Measurements from ENCODE around the gene RPL22.

The RPL22 gene

GRCh38 chr1:6151291-6151822 lies 48.0 kb downstream of the RPL22 start:
- DNase-seq = no peak

DNA sequence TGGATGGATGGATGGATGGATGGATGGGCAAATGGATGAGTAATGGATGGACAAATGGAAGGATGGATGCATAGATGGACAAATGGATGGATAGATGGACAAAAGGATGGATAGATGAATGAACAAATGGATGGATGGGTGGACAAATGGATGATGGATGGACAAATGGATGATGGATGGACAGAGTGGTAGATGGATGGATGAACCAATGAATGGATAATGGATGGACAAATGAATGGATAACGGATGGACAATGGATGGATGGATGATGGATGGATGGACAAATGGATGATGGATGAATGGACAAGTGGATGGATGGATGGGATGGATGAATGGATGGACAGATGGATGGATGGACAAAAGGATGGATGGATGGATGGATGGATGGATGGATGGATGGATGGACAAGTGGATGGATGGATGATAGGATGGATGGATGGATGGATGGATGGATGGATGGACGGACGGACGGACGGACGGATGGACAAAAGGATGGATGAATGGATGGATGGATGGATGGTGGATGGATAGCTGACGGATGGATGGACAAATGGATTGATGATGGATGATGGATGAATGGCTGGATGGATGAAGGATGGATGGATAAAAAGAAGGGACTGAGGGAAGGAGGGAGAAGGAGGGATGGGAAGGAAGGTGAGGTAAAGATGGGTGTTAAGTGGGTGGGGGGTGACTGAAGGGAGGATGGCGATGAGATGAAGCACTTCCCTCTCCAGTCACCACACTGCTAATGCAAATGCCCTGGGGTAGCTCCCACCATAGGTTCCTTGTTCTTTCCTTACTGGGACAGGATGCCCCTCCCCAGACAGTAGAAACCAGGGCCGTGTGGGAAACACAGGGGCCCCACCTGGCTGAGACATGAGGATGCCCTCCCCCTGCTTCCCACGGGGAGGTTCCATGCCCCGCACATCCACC lies 49.1 kb downstream of the RPL22 start:
- DNase-seq = no peak

GRCh38 chr1:6149597-6149996 lies 49.8 kb downstream of the RPL22 start:
- DNase-seq = no peak

DNA sequence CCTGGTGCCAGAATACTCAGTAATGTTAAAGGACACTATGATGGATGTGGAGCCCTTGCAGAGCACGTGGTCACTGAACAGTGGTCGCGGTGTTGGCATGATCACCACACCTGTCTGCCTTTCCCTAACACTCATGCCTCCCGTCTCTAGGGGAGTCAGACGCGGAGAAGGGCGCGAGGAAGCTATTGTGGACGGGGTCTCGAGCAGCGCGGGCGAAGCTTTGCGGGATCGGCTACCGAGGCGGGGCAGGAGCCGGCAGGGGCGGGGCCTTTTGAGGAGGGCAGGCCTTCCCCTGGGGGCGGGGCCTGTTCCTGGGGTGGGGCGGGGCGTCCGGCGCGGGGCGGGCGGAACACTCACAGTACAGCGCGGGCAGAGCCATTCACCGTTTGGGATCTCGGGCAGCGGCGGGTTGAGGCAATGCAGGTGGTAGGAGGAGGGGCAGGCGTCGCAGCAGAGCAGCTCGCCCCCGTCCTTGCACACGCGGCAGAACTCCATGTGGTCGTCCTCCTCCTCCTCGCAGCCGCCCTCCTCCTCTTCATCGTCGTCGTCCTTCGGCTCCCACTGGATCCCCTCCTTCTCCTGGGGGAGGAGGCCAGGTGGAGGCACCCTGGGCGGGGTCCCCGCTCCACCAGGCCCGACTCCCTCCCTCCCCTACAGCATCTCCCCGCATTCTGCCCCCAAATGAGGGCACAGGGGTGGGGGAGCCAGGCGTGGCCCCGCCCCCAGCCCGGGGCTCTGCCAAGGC lies 50.7 kb downstream of the RPL22 start:
- no peak for DNase-seq

- DNase-seq = no peak
These were observed 53.5 kb downstream of the RPL22 start for GRCh38 chr1:6145864-6146410.

DNA sequence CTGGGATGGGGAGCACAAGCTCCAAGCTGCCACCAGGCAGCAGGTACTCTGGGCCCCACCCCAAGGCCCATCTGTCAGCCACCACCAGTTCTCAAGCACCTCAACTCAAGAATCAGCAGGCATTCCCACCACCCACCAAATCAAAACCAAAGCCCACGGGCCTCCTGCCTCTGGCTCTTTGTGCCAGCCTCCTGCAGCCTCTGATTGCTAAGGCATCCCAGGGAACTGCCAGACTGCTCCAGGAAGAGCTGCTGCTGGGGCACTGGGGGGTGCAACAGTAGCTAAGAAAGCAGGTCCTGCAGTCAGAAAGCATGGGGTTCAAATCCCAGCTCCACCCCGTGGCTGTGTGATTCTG lies 54.0 kb downstream of the RPL22 start:
- no peak for DNase-seq

DNA sequence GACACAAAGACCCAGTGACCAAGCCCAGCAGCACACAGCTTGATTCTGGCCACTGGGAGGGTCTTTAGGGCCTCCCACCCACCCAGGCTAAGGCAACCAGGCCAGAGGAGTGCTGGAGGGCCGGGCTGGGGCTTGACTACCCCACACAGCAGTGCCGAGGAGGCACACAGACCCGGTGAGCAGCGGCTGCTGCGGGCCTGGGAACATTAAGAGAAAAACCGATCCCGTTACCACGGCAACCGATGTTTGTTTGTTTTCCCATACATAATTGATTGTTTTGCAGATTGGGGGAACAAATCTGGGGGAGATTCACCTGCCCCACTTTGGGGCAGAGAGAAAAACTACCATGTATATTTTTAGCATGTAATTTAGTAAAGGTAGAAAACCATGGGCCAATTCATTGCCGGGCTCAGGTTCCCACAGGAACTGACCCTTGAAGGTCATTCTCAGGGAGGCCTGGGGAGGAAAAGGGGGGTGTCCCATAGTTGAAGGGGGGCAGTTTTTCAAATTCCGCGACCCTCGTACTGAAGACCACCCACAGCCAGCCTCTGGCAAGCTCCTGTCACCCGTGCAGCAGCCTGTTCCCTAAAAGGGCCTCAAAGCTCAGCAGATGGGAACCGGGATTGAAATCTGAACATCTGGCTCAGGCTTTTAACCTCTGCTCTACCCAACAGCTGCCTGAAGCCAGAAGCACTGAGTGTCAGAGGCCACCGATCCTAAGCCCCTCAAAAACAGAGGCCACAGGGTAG lies 54.6 kb downstream of the RPL22 start:
- no peak for DNase-seq

DNA sequence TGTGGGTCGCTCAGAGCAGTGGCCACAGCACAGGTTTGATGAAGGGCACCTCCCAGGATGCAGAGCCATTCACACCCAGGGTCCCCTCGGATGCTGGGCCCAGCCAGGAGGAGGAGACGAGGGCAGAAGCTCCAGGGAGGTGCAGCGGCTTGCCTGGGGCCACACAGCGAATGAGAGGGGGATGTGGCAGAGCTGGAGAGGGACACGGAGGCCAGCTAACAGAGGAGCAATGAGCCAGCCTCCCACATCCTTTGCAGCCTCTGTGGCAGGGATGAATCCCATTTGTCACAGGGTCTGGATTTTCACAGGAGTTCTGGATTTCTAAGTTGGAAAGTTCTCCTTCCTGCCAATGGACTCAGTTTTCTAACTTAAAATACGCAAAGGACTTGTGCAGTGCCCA lies 55.2 kb downstream of the RPL22 start:
- no peak for DNase-seq

GRCh38 chr1:6143395-6143794 lies 56.0 kb downstream of the RPL22 start:
- no peak for DNase-seq

DNA sequence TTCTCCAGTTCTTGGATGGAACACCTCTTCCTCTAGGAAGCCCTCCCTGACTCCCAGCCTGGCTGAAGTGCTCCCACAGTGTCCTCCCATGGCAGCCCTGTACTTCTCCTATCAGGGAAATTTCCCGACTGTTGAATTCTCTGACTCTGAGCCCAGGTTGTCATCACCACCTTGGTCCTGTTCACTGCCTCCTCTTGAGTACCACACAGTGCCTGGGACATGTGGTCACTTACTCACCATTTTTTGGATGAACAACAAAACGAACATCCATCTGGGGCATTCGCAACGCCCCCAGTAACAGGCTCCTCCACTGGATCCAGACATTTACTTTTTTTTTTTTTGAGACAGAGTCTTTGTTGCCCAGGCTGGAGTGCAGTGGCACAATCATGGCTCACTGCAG lies 56.7 kb downstream of the RPL22 start:
- DNase-seq = no peak

GRCh38 chr1:6142036-6142621 lies 57.3 kb downstream of the RPL22 start:
- no peak for DNase-seq

GRCh38 chr1:6141592-6141991 lies 57.8 kb downstream of the RPL22 start:
- no peak for DNase-seq

- no peak for DNase-seq
These were observed 59.0 kb downstream of the RPL22 start for GRCh38 chr1:6140413-6140812.

- DNase-seq = no peak
These were observed 61.6 kb downstream of the RPL22 start for GRCh38 chr1:6137758-6138157.

- no peak for DNase-seq
These were observed 62.7 kb downstream of the RPL22 start for GRCh38 chr1:6136516-6137220.
